Activated B cell treated with CpG ODN at 0.5 μM for 24 hours (primary cell): ENCODE data around the gene ACO1. TPM values are rescaled to one million over a fixed set of nuclear protein-coding genes. Genes with fewer than 3 reads are reported as not detected.

ENCODE experiments used
- ATAC-seq: fragments of 200-7000 bp; cut with Tn5 transposase; one replicate; pipeline ENCODE4 v1.10.0; 2021; ENCODE audit warnings: low read depth, mild to moderate bottlenecking, moderate library complexity
- CTCF ChIA-PET: fragments of 350-600 bp; sonication (Branson Sonifier 250); formaldehyde crosslinking; loops from one replicate; lab custom pipeline; 2021; ENCODE audit warnings: antibody characterized with exemption; lab: Charles Lee
- POLR2A ChIA-PET: fragments of 350-600 bp; sonication (Branson Sonifier 250); formaldehyde crosslinking; loops from one replicate; lab custom pipeline; 2021; ENCODE audit warnings: antibody characterized with exemption; lab: Charles Lee
- DNase-seq: peaks from one replicate; pipeline ENCODE4 v3.0.0; 2022
- H3K27ac Mint-ChIP-seq: one replicate; pipeline ENCODE4 v1.8.0; 2020; ENCODE audit warnings: mixed read lengths
- H3K27me3 Mint-ChIP-seq: one replicate; pipeline ENCODE4 v1.8.0; 2021; ENCODE audit warnings: mixed read lengths
- H3K36me3 Mint-ChIP-seq: one replicate; pipeline ENCODE4 v1.8.0; 2021; ENCODE audit warnings: low read depth, mixed read lengths
- H3K4me1 Mint-ChIP-seq: one replicate; pipeline ENCODE4 v1.8.0; 2021; ENCODE audit warnings: mixed read lengths
- H3K4me3 Mint-ChIP-seq: one replicate; pipeline ENCODE4 v1.8.0; 2020; ENCODE audit warnings: mild to moderate bottlenecking, mixed read lengths
- H3K9me3 Mint-ChIP-seq: one replicate; pipeline ENCODE4 v1.8.0; 2020; ENCODE audit warnings: mixed read lengths
- intact Hi-C: fragments of 100-400 bp; cut with micrococcal nuclease; formaldehyde crosslinking; loops from one replicate; pipeline ENCODE4 v1.15.1; 2024
- total RNA-seq: library from RNA; stranded (reverse); gene quantifications from 2 replicates; pipeline ENCODE4 v1.2.3, GENCODE V29; 2022
- TF ChIP-seq, protein P1 (sequence below): fragments of 200-600 bp; IDR thresholded peaks from one replicate; pipeline ENCODE4 v1.8.0; 2022; ENCODE audit warnings: antibody characterized with exemption, mild to moderate bottlenecking

Gene ACO1
- total RNA-seq, 1 donor from 2014 or later: 10.4 TPM

DNA sequence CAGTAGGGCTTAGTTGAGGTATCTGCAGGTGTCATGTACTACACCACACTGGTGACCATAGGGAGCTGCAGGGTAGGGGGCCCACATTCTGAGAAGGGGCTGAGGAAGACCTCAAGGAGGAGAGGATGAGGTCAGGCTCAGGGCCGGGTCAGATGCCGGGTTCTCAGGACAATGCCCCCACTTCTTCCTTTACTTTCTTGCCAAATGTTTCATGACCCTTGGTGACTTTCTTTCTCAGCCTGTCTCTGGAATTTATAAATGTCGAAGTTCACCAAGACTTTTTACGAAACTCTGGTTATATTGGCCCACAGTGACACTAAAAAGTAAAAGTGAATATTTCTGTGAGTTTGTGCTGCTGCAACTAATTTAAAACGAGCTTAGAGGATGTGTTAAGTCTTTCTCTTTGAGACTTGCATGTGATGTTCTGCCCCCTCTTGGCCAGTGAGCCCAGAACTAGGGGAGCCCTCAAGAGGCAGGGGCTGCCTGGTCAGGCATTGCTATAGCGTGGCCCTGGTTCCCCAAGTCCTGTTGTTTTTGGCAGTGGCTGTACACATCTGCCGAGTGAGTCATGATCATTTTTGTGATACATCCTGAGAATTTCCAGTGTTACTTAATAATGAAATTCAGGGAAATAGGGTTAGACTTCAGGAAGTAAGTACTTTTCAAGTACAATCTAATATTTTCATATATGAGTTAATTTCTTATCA lies 11.2 kb downstream of the ACO1 start:
- H3K36me3 Mint-ChIP-seq: peaks cover 3% of the 10 kb centered on the region
- no peak overlapping the region for H3K4me3 Mint-ChIP-seq
- no peak for DNase-seq
- intact Hi-C loops: no loop called here
- no peak overlapping the region for H3K27ac Mint-ChIP-seq
- H3K4me1 Mint-ChIP-seq: peaks cover 3% of the 10 kb centered on the region
- CTCF ChIA-PET: interaction anchor here (2.2 kb wide), 1 partner anchor 16 kb away, joined by 7 read pairs; no protein-coding TSS in a partner anchor
- H3K27me3 Mint-ChIP-seq: no peaks in the 10 kb centered on the region
- H3K9me3 Mint-ChIP-seq: no peaks in the 10 kb centered on the region
- no peak for ATAC-seq
- TF ChIP-seq, protein P1, sequence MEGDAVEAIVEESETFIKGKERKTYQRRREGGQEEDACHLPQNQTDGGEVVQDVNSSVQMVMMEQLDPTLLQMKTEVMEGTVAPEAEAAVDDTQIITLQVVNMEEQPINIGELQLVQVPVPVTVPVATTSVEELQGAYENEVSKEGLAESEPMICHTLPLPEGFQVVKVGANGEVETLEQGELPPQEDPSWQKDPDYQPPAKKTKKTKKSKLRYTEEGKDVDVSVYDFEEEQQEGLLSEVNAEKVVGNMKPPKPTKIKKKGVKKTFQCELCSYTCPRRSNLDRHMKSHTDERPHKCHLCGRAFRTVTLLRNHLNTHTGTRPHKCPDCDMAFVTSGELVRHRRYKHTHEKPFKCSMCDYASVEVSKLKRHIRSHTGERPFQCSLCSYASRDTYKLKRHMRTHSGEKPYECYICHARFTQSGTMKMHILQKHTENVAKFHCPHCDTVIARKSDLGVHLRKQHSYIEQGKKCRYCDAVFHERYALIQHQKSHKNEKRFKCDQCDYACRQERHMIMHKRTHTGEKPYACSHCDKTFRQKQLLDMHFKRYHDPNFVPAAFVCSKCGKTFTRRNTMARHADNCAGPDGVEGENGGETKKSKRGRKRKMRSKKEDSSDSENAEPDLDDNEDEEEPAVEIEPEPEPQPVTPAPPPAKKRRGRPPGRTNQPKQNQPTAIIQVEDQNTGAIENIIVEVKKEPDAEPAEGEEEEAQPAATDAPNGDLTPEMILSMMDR: no peak
- POLR2A ChIA-PET: no interaction called here

DNA sequence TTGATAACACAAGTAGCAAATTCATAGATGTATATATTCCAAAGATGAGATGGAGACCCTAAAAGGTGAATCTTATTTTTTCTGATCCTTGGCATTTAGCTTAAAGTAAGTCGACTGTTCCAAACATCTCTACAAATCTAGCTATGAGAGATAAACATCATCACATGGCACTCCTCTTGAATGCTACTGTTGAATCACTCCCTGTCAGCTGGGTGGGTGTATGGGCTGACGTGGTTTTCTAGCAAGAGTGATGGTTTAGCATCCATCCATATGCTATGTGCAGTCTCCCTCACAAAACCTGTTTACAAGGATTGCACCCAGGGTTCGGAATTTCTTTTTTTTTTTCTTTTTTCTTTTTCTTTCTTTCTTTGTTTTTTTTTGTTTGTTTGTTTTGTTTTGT lies 13.8 kb downstream of the ACO1 start:
- Mint-ChIP-seq H3K9me3 (no peaks in the 10 kb centered on the region), H3K27ac (no peak overlapping the region), H3K36me3 (peaks cover 3% of the 10 kb centered on the region), H3K4me1 (peaks cover 3% of the 10 kb centered on the region), H3K27me3 (no peaks in the 10 kb centered on the region), H3K4me3 (no peak overlapping the region)
- intact Hi-C loops: no loop called here
- ChIA-PET CTCF (no interaction called here), POLR2A (no interaction called here)
- TF ChIP-seq, protein P1: no peak
- ATAC-seq: no peak
- no peak for DNase-seq

DNA sequence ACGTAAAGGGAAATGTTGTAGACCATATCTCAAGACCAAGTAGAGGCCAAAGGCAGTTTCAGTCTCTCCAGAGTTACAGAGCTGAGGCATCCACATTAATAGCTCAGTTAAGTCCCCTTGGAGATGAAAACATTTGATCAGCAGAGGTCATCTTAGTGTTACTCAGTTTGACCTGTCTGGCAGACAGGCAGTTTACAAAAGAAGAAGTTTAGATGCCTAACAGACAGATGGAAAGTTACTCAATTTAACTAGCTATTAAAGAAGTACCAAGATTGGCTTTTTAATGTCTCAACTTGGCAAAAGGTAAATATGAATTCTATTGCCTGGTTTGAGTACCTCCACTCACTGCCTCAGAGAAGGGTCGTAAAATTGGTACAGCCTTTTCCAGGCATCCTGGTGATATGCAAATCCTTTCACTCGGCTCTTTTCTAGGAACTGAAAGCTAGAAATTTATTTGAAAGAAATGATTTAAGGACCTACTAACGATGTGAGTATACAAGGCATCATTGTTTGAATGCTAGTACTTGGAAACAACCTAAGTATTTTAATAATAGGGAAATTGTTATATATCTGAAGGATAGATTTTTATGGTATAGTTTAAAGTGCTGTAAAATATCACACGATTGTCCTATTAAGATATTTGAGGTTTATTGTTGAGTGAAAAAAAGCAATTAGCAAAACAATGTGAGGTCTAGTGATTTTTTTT lies 14.8 kb downstream of the ACO1 start:
- TF ChIP-seq, protein P1: no peak
- intact Hi-C loops: no loop called here
- H3K4me3 Mint-ChIP-seq: no peak overlapping the region
- ATAC-seq: no peak
- CTCF ChIA-PET: no interaction called here
- no peak overlapping the region for H3K27ac Mint-ChIP-seq
- no peaks in the 10 kb centered on the region for H3K9me3 Mint-ChIP-seq
- H3K4me1 Mint-ChIP-seq: peaks cover 3% of the 10 kb centered on the region
- POLR2A ChIA-PET: no interaction called here
- DNase-seq: no peak
- H3K36me3 Mint-ChIP-seq: no peaks in the 10 kb centered on the region
- no peaks in the 10 kb centered on the region for H3K27me3 Mint-ChIP-seq

DNA sequence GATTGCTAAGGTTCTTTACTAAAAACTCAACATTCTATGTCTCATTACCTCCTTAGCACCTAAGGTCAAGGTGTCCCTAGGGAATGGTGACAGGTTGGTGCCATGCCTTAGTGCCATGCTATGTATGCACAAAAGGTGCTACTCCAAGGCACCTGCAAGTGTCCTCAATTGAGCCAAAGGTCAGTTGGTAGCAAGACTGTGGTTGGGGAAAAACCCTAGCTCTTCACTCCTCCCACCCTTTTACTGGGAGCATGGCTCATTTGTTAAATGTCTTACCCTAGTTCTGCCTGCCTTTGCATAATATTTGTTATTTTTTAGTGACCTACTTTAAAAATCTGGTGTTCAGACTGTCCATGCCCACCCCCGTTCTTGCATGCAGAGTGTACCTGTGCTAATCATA lies 17.0 kb downstream of the ACO1 start:
- ChIA-PET CTCF (no interaction called here), POLR2A (interaction anchor here (0.7 kb wide), 1 partner anchor 507 kb away, joined by 3 read pairs; no protein-coding TSS in a partner anchor)
- DNase-seq (no peak), ATAC-seq (no peak)
- TF ChIP-seq, protein P1: no peak
- Mint-ChIP-seq H3K27ac (no peak overlapping the region), H3K4me1 (no peaks in the 10 kb centered on the region), H3K4me3 (no peak overlapping the region), H3K36me3 (peaks cover 8% of the 10 kb centered on the region), H3K27me3 (no peaks in the 10 kb centered on the region), H3K9me3 (peaks cover 2% of the 10 kb centered on the region)
- intact Hi-C loops: no loop called here

DNA sequence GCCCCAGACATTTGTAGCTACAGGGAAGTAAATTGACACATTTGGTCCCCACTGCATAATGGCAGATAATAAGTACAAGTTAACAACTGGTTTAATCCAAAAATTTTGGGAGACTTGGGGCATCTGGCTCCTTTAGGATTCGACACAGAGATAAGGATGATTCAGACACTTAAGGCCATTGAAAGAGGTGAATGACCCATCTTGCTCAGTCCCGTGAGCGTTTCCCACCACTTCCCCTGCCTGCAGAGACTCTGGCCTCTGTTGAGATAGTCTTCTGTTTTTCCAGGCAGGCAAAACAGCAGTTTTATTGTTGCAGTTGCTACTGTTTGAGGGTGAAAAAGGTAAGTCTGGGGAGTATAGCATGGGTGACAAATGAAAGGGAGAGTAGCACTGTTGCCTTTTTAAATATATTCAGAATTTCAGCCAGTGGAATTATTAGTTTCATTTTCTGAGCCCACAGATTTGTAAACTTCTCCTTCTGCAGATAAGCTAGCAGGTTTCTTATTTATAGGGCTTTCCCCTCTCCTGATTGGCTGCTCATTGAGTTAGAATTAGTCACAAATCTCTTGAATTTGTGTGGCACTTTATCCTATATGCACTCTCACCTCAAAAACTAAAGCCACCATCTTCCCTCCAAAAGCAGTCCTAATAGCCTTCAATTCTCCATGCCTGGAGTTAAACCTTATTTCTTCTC lies 19.3 kb downstream of the ACO1 start:
- Mint-ChIP-seq H3K27ac (no peak overlapping the region), H3K9me3 (peaks cover 2% of the 10 kb centered on the region), H3K4me3 (no peak overlapping the region), H3K4me1 (no peaks in the 10 kb centered on the region), H3K36me3 (peaks cover 27% of the 10 kb centered on the region), H3K27me3 (no peaks in the 10 kb centered on the region)
- ATAC-seq: no peak
- intact Hi-C loops: no loop called here
- CTCF ChIA-PET: no interaction called here
- TF ChIP-seq, protein P1: no peak
- no peak for DNase-seq
- POLR2A ChIA-PET: no interaction called here
